Endometrial microvascular endothelial cells (primary cell): ENCODE measurements around the gene GDPD5. TPM values are rescaled to one million over a fixed set of nuclear protein-coding genes. Genes with fewer than 3 reads are reported as not detected.

Experiments
- in situ Hi-C: cut with HindIII; loops from 2 replicates; pipeline ENCODE4 v1.10.0; 2017; ENCODE audit warnings: low sequenced_read_pairs, low pct_unique_long_range_greater_than_20kb; ENCODE audit errors: inconsistent ontology term
- total RNA-seq: library from RNA; depleted of rRNA; stranded (reverse); fragments of >200 nt; gene quantifications from one replicate; pipeline ENCODE4 v1.2.3, GENCODE V29; 2015; ENCODE audit errors: inconsistent ontology term

Gene GDPD5
- total RNA-seq, 1 donor from 2014 or later, result 36.6 TPM

DNA sequence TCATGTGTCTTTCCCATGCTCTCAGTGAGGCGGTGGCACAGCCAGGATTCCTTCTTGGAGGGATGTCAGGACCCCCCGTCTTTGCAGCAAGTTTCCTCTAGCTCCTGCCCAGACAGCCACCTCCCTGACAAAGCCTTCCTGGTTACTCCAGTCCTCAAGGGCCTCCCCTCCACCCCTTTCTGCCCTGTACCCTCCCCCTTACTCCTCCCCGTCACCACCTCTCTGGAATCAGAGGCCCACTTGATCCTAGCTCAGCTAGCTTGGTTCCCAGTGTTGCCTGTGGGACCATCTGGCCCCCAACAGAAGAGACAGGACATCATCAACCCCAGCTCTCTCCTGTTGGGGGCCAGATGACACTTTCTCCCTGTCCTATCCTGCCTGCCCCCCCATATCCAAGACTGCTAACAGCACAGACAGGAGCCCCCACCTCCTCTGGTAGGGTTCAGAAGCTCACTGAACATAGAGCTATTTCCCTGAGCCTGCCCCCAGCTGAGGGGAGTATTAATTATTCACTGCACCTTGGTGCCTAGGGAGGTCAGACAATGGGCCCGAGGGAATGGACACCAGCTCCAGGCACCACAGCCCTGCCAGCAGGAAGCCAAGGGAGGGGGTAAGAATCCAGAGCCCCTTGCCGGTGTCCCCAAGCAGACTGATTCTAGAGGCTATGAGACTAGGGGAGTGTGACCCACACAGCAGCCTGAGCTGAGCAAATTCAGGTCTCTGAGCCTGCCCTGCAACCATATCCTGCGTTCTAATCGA, 3.3 kb downstream of the GDPD5 start:
- in situ Hi-C loops, result loop anchor here (5.0 kb wide), 2 partner anchors 60 to 185 kb away; no protein-coding TSS in a partner anchor

DNA sequence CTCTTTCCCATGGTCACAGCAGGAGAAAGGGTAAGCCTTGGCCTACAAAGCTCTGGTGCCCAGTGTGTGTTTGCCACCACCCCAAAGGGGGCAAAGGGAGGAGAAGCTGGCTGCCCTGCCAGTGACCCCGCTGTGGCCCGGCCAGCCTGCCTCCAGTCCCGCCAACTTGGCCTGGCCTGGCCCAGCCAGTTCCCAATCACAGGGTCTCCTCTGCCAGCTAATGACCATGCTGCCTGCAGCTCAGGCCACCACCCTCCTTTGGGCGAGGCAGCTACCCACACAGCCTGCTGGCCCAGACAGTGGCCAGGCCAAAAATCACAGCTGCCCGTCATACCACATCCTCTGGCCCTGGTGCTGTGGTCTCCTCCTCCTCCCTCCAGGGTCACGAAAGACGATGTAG, 5.1 kb downstream of the GDPD5 start:
- in situ Hi-C loops, result loop anchor here (5.0 kb wide), 2 partner anchors 58 to 183 kb away; no protein-coding TSS in a partner anchor

DNA sequence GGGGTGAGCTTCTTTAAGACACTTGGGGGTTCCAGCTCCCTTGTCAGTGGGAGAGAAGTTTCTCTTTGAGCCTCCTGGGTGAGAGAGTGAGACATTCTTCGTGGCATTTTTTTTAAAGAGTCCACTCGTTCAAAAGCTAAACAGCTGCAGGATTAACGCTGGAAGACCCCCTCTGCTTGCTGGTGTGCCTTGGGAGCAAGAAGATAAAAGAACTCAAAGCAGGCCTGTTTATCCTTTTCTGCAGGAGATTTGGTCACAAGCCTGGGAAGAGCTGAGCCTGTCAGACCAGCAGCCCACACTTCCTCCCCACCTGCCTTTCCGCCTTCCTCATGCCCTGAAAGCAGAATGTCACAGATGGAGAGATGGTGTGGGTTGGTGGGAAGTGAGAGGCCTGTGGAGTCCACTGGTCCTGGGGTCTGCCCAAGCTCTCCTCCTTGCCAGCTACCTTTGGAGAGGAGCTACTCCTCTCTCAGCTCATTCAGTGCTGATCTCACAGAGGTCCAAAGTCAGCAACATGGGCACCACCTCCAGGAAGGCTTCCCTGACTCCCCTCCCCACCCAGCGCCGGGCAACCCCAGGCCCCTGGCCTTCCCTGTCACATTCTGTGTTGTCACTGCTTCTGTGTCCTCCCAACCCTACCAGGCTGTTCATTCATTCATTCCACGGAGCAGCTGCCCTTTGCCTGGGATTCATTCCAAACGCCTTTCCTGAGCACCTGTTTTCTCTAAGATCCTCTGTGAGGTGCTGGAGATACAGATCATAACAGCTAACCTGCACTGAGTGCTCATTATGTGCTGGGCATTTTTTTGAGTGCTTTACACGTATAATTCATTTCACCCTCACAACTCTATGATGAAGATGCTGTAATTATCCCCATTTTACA, 6.7 kb downstream of the GDPD5 start:
- in situ Hi-C loops, result no loop called here

DNA sequence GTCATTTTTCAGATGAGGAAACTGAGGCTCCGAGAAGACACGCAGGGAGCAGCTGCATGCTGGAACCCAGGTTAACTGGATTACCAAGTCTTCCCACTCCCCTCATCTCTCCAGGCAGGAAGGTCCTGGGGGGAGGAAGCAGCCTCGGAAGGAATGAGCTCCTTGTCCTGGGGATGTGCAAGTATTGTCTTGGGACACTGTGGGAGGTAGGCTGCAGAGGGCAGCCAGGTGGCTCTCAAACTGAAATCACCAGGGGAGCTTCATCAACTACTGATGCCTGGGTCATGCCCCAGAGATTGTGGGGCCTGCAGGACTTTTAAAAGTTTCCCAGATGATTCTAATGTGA, 7.6 kb downstream of the GDPD5 start:
- in situ Hi-C loops, result no loop called here

DNA sequence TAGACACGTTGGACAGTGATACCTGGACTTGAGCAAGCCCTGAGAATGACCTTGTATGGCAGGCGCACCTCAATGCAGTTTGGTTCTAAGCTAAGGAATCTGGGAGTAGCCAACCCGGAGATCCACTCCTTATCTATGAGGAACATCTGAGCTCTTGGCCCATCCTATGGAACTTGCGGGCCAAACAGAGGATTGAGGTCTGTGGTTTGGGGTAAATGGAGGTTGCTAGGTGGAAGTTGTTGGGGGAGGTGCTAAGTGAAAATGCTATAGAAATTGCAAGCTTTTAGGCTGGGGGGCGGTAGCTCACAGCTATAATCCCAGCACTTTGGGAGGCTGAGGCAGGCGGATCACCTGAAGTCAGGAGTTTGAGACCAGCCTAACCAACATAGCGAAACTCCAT, 8.9 kb downstream of the GDPD5 start:
- in situ Hi-C loops, result no loop called here

DNA sequence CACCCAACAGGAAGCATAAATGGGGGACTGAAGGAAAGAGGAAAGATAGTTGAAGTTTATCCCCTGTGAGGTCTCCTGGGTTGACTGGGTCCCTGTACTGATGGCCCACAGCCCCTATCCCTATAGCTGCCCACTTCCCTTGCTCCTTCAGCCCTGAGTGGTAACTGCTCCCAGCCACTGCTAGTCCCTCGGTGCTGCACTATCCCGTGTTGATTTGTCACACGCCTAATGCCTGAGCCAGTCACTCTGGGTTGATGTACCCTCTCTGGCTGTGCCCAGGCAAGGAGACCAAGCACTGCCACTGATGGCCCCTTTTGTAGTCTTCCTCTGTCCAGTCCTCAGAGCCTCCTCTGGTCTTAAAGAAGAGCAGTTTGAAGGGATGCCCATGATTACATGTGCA, 9.6 kb downstream of the GDPD5 start:
- in situ Hi-C loops, result no loop called here

DNA sequence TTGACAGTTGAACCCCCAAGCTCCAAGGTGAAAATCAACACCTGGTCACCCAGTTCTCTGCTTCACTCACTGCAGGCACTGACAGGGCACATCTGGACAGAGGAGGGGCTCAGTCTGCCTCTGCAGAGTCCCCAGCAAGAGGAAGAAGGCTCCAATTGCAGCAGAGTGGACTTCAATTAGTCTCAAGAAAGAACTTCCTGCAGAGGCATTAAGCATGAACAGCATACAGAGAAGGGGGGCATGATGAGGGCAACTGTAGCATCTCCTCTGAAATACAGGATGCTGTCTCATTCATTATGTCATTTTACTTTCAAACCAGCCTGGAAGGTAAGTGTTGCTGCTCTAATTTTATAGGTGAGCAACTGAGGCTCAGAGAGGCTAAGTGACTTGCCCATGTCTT, 11.1 kb downstream of the GDPD5 start:
- in situ Hi-C loops, result no loop called here

DNA sequence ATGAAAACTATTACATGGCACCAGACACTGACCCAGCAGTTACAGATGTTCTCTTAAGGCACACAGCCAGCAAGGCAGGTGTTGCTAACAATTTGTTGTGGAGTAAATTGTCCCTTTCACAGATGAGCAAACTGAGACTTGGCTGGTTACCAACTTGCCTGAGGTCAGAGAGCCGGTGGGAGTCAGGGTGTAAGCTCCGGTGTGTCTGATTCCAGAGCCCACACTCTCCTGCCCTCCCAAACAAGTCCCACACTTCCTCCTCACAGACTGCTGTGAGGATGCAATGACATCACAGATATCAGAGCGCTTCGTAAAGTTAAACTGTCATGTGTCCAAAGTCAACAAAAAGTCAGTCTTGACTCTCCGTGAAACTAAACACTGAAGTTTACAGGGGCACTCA, 12.5 kb downstream of the GDPD5 start:
- in situ Hi-C loops, result no loop called here

DNA sequence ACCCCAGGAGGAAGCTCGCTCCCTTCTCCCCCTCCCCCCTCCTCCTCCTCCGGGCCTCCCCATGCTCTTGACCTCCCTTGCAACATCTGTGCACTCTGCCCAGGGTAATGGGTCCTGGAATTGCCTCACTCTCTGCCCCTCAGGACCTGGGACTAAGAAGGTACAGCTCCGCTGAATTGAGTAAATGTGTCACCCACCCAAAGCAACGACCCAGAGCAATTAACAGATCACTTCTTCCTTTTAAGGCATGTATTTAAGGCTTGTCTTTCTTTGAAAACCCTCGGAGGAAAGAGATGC, 15.1 kb downstream of the GDPD5 start:
- in situ Hi-C loops, result no loop called here

DNA sequence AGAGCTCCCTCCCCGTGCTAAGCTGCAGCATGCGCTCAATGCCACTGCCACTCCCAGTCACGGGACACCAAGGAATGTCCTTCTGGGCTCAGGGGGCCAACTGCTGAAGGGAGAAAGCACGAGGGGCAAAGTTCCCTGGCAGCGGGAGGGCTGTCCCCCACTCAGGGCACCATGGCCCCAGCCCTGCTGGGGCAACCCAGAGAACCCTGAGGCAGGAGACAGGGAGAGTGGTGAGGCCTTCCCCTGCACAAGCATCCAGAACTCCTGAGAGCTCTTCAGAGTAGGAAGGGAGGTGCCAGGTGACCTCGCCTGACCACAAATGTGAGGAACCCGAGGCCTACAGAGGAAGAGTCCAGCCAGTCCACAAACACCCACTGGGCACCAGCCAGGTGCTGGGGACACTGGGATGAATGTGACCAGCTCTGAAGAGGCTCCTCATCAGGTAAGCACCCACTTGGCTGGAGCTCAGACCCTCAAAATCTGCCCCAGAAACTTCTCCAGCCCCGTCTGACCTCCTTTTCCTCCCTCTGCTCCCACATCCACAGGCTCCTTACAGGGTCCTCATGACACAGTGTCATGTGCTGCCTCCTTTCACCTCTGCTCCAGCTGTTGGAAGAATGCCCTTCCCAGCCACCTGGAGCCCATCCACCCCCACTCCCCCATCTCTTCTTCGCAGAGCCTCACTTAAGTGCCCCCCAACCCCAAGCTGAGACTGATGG, 15.6 kb downstream of the GDPD5 start:
- in situ Hi-C loops, result no loop called here

DNA sequence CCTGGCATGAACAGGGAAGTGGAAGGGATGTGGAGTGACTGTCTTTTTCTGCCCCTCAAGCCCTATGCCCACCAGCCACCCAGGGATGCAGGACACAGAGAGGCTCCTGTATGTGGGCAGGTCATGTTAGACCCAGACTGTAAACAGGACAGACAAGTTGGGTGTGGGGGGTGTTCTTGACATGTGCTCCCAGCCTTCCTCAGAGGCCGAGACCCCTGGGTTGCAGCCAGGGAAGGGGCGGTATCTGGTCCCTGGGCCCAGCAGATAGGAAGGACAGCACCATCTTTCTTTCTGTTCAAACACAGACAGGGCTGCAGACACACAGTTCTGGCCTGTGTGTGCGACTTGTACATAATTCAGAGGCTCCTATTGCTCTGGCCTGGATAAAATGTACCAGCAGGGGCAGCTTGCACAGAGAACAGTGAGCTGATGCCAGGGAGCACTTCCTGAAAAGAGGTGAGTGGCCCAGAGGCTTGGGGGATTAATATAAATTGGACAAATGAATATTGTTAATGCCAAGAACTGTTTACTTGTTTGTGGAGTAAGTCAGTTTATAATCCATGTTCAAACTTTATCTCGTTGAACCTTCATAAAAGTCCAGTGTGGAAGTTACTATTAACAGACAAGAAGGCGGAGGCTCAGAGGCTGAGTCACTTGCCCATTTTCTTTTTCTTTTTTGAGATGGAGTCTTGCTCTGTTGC, 16.6 kb downstream of the GDPD5 start:
- in situ Hi-C loops, result no loop called here

DNA sequence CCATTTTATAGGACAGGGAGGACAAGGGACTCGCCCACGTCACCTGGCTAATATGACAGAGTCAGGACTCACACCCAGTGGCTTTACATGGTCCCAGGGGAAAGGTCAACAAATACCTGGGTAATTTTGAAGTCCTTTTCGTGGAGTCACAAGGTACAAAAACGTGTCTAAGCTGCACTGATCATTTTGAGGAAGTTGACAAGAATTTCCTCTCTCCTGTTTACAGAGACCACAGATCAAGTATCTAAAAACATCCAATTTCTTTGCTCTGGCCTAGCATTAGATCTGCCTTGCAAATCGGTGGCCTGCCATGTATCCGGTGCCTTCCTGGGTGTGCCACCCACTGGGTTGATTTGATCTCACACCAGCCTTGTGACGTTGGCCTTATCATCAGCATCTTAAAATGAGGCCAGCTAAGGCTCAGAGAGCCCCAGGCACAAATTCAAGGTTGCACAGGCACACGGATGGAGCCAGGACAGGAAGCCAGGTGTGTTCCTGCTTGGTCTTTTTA, 17.6 kb downstream of the GDPD5 start:
- in situ Hi-C loops, result no loop called here

DNA sequence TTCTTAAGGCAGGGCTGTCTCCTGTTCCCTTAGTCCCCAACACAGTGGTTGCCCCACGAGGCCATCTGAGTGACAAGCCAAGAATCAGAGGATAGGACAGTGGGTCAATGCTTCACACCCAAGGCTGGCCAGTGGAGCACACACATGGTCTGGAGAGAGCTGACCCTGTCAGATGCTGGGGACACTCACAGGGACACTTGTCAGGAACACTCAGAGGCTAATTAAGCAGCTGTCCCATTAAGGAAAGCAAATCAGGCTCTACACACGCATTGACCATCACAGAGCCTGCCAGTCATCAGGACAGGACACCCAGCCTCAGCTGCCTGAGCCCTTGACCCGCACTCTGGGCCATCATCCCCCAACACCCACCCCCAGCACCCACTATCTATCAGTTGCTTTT, 18.2 kb downstream of the GDPD5 start:
- in situ Hi-C loops, result no loop called here

DNA sequence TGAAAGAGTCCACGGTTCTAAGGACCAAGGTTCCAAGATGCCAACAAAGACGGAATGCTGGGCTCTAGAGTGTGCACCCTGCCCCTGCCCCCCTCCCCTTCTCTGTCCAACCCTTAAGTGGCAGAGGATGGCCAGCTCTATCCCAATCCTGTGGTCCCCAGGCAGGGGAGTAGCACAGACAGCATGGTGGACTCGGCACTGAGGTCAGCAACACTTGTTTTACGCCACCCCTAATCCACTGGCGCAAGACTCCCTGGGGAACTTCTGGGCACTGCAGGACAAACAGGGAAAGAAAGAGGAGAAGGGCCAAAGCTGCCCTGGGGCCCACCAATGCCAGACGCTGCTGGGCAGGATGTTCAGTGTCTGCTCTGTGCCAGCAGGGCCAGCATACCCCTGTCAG, 18.9 kb downstream of the GDPD5 start:
- in situ Hi-C loops, result no loop called here

DNA sequence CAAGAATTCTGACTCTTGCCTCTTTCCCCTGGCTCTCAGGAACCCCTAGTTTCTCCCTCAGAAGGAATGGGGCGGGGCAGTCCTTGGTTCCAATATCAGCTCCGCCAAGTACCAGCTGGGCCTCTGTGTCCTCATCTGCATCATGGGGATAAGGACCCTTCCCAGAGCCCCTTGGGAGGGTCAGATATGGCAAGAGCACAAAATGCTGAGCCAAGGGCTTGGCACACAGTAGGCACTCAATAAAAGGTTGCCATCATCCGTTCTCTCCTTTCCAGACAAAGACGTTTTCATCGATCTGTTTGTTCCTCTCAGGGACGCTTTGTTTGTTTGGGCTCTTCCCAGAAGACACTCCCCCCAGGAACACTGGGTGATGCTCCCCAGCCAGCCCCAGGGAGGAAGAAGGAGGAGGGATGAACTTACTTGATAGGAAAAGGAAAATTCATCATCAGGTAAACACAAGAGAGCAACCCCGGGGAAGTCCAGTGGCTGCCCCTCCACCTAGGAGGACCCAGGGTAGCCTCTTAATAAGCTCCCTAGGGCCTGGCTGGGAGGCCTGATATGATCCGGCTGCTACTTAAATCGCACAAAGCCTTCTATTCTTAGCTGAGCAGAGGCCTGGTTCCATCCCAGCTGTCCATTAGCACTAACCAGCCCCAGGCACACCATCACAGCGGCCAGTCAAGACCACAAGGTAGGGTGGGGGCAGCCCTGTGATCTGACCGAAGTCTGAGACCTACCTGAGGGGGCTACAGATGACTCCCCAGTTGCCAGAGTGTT, 19.6 kb downstream of the GDPD5 start:
- in situ Hi-C loops, result no loop called here

DNA sequence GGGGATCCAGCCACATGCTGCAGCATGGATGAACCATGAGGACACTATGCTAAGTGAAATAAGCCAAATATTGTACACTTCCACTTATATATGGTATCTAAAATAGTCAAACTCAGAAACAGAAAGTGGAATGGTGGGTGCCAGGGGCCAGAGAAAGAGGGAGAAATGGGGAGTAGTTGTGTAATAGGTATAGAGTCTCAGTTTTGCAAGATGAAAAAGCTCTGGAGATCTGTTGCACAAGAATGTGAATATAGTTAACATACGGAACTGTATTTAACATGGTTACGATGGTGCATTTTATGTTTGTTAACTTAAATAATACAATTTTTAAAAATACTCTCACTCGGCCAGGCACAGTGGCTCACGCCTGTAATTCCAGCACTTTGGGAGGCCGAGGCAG, 21.2 kb downstream of the GDPD5 start:
- in situ Hi-C loops, result no loop called here

DNA sequence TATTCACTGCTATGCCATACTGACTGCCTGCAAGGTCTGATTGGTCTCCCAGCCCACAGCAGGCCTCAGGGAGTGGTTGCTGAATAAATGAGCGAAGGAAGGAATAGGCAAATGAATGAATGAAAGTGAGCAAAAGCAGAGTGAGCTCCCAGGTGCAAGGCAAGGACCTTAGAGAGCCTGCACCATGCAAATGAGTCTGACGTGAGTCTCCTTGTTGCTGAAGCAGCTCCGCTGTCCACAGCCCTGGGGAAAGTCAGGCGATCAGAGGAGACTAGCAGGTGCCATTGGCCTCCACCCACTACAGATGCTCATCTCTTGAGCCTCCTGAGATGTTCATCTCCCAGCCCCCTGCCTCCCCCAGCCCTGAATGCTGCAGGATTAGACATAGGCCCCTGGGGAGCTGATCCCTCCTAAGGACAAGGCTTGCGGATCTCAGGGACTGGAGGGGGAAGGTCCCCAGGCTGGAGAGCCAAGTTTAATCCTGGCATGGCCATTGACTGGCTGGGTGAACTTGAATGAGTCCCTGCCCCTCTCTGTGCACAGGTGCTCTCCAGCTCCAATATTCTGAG, 22.1 kb downstream of the GDPD5 start:
- in situ Hi-C loops, result no loop called here

DNA sequence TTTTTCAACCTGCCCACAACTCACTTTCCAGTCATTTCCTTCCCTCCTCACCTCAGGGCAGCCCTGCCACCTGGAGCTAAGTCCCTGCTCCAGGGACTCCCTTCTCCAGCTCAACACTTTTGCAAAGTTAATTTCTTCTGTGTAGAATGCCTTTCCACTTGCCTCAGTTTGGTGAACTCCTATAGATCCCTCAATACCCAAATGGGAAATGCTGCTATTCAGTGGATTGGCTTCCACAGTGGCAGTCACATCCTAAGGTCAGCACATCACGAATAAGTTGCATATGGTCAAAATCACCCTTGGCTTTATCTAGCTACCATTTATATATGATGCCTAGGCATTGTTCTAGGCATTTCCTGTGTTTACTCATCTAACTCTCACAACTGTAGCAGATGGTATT, 23.6 kb downstream of the GDPD5 start:
- in situ Hi-C loops, result no loop called here
